Endodermal cell (in vitro differentiated cells): ENCODE data around the gene TEC. TPM values are rescaled to one million over a fixed set of nuclear protein-coding genes. Genes with fewer than 3 reads are reported as not detected.
"Not testable (repeated sequence)": the region's sequence is repeated elsewhere in the genome, so short reads cannot be mapped to it uniquely, and the experiment has no call there.

Experiments used
- DNase-seq: peaks from one replicate; pipeline ENCODE4 v3.0.0-alpha.2; 2017
- H3K27ac ChIP-seq: 2 replicates; pipeline ENCODE4 v1.5.1; 2013; ENCODE audit warnings: mild to moderate bottlenecking, low read depth, low read length, moderate library complexity
- H3K27me3 ChIP-seq: 2 replicates; pipeline ENCODE4 v1.6.1; 2013; ENCODE audit warnings: mild to moderate bottlenecking, low read length, moderate library complexity; ENCODE audit not compliant: insufficient read depth, control insufficient read depth, poor library complexity, severe bottlenecking
- H3K36me3 ChIP-seq: 2 replicates; pipeline ENCODE4 v1.7.0; 2013; ENCODE audit warnings: mild to moderate bottlenecking, low read length, moderate library complexity; ENCODE audit not compliant: control insufficient read depth, insufficient read depth
- H3K4me1 ChIP-seq: one replicate; pipeline ENCODE4 v1.7.0; 2013; ENCODE audit warnings: low read length; ENCODE audit not compliant: control insufficient read depth, insufficient read depth
- H3K4me3 ChIP-seq: 2 replicates; pipeline ENCODE4 v1.5.1; 2013; ENCODE audit warnings: mild to moderate bottlenecking, low read length, moderate library complexity
- H3K9ac ChIP-seq: 2 replicates; pipeline ENCODE4 v1.6.1; 2013; ENCODE audit warnings: mild to moderate bottlenecking, low read length, moderate library complexity; ENCODE audit not compliant: poor library complexity, severe bottlenecking; ENCODE audit errors: extremely low read depth
- H3K9me3 ChIP-seq: 2 replicates; pipeline ENCODE4 v1.6.1; 2013; ENCODE audit warnings: mild to moderate bottlenecking, low read length, moderate library complexity; ENCODE audit not compliant: control insufficient read depth
- H3K27ac Mint-ChIP-seq: 2 replicates; pipeline ENCODE4 v1.8.0; 2020; ENCODE audit warnings: mixed read lengths
- H3K27me3 Mint-ChIP-seq: 2 replicates; pipeline ENCODE4 v1.8.0; 2021; ENCODE audit warnings: mild to moderate bottlenecking, mixed read lengths; ENCODE audit not compliant: insufficient read depth
- H3K36me3 Mint-ChIP-seq: 2 replicates; pipeline ENCODE4 v1.8.0; 2020; ENCODE audit warnings: low read depth, mixed read lengths
- H3K4me1 Mint-ChIP-seq: 2 replicates; pipeline ENCODE4 v1.8.0; 2020; ENCODE audit warnings: mixed read lengths
- H3K4me3 Mint-ChIP-seq: 2 replicates; pipeline ENCODE4 v1.8.0; 2020; ENCODE audit warnings: mild to moderate bottlenecking, moderate library complexity, mixed read lengths
- H3K9me3 Mint-ChIP-seq: 2 replicates; pipeline ENCODE4 v1.8.0; 2020; ENCODE audit warnings: mild to moderate bottlenecking, mixed read lengths
- CTCF ChIP-seq: fragments of 200-600 bp; sonication (generic); conservative IDR thresholded peaks from 2 replicates; pipeline ENCODE4 v1.5.0; 2021; ENCODE audit warnings: antibody characterized with exemption, mild to moderate bottlenecking
- WGBS, 2 experiments: methylation state at CpG; one replicate each; pipeline versions ENCODE4 v1.1.5 to v1.1.7; 2013; ENCODE audit warnings: missing lambda C conversion rate in 2 of 2, mixed read lengths in 1 of 2; ENCODE audit not compliant: insufficient coverage in 1 of 2, insufficient read length in 1 of 2; 5-methylcytosine and 5-hydroxymethylcytosine counted together
- total RNA-seq, 2 donors: library from RNA; stranded (reverse); fragmentation: NEBNext Ultra II Directional in 1 of 2; extraction: Animal tissue kit (Norgen Biotek cat#: 25700) in 1 of 2; gene quantifications; 2 replicates in 1 of 2; 3 replicates in 1 of 2; pipeline ENCODE4 v1.2.1, GENCODE V29; 2021

TEC gene
- total RNA-seq, 2 donors from 2014 or later, result 3.8 to 5.4 TPM

GRCh38 chr4:48172651-48173050 is 97.0 kb downstream of the TEC start:
- Mint-ChIP-seq H3K36me3 (peaks cover 5% of the 10 kb centered on the region), H3K27ac (peak overlapping the region; percentile 93), H3K4me1 (peaks cover 25% of the 10 kb centered on the region)

GRCh38 chr4:48169636-48170035 is 100.0 kb downstream of the TEC start:
- H3K36me3 Mint-ChIP-seq, result peaks cover 6% of the 10 kb centered on the region
- H3K27me3 ChIP-seq, result no peaks in the 10 kb centered on the region
- no peaks in the 10 kb centered on the region for H3K9me3 Mint-ChIP-seq
- no peaks in the 10 kb centered on the region for H3K9me3 ChIP-seq
- no peak overlapping the region for H3K9ac ChIP-seq
- 0% methylated on average over 1 of the region's 1 CpG for WGBS, 2 experiments
- TF ChIP-seq CTCF, result no peak
- no peak overlapping the region for H3K4me3 Mint-ChIP-seq
- no peaks in the 10 kb centered on the region for H3K27me3 Mint-ChIP-seq
- H3K4me1 ChIP-seq, result peaks cover 4% of the 10 kb centered on the region
- no peak overlapping the region for H3K27ac Mint-ChIP-seq
- no peak overlapping the region for H3K4me3 ChIP-seq
- no peaks in the 10 kb centered on the region for H3K36me3 ChIP-seq
- no peak overlapping the region for H3K27ac ChIP-seq
- DNase-seq, result no peak
- H3K4me1 Mint-ChIP-seq, result peaks cover 14% of the 10 kb centered on the region

More at GRCh38 chr4:48172651-48173050, 97.0 kb downstream of the TEC start:
- Histone ChIP-seq H3K9ac (no peak overlapping the region), H3K4me1 (peaks cover 6% of the 10 kb centered on the region), H3K27ac (no peak overlapping the region), H3K4me3 (no peak overlapping the region), H3K9me3 (peaks cover 6% of the 10 kb centered on the region), H3K27me3 (no peaks in the 10 kb centered on the region), H3K36me3 (no peaks in the 10 kb centered on the region)
- H3K4me3 Mint-ChIP-seq, result no peak overlapping the region
- TF ChIP-seq CTCF, result no peak
- H3K27me3 Mint-ChIP-seq, result no peaks in the 10 kb centered on the region
- no peak for DNase-seq
- peaks cover 6% of the 10 kb centered on the region for H3K9me3 Mint-ChIP-seq
- WGBS, 2 experiments, result 40 to 66% methylated on average over 2 to 4 of the region's 4 CpGs

- no peaks in the 10 kb centered on the region for H3K4me1 ChIP-seq
- no peak overlapping the region for H3K4me3 Mint-ChIP-seq
- H3K27ac ChIP-seq, result no peak overlapping the region
- H3K4me1 Mint-ChIP-seq, result peaks cover 4% of the 10 kb centered on the region
- H3K4me3 ChIP-seq, result no peak overlapping the region
- H3K9me3 Mint-ChIP-seq, result no peaks in the 10 kb centered on the region
- DNase-seq, result no peak
- no peak for TF ChIP-seq CTCF
- H3K9me3 ChIP-seq, result no peaks in the 10 kb centered on the region
- H3K27ac Mint-ChIP-seq, result no peak overlapping the region
- H3K36me3 Mint-ChIP-seq, result peaks cover 6% of the 10 kb centered on the region
- no peak overlapping the region for H3K9ac ChIP-seq
- H3K27me3 ChIP-seq, result no peaks in the 10 kb centered on the region
- H3K36me3 ChIP-seq, result no peaks in the 10 kb centered on the region
- no peaks in the 10 kb centered on the region for H3K27me3 Mint-ChIP-seq
- WGBS, 2 experiments, result 72% methylated on average over 4 of the region's 5 CpGs; no CpG with 5 or more reads in 1 of the 2 experiments
These were observed 101.9 kb downstream of the TEC start for GRCh38 chr4:48167538-48168263.

- not testable (repeated sequence) for DNase-seq, H3K9ac ChIP-seq, H3K27ac ChIP-seq, H3K27me3 ChIP-seq, H3K27me3 Mint-ChIP-seq, H3K4me1 ChIP-seq, H3K4me3 ChIP-seq, H3K4me1 Mint-ChIP-seq, H3K36me3 ChIP-seq, H3K9me3 Mint-ChIP-seq, H3K27ac Mint-ChIP-seq, H3K9me3 ChIP-seq, H3K4me3 Mint-ChIP-seq
- 94 to 96% methylated on average over 9 of the region's 9 CpGs for WGBS, 2 experiments
- H3K36me3 Mint-ChIP-seq, result peaks cover 11% of the 10 kb centered on the region
These were observed 105.1 kb downstream of the TEC start for GRCh38 chr4:48164561-48164960.
